ENCODE data around the gene LARGE2. TPM values are rescaled to one million over a fixed set of nuclear protein-coding genes. Genes with fewer than 3 reads are reported as not detected.

LARGE2 gene
- total and polyA plus RNA-seq, 9 of the 15 experiments (the other 6 are each of a cell fraction or from before 2014, with no cell fraction given): 0.56 to 14.1 (median 6.6) TPM

- TF ChIP-seq BMI1 (IDR thresholded peaks at IDR 0.05; ENCODE audit: low read length) (peak; percentile 96), NCOA4 (IDR thresholded peaks at IDR 0.05; ENCODE audit: partially characterized antibody) (no peak), HNRNPH1 (optimal IDR thresholded peaks at IDR 0.05; ENCODE audit: low read depth, low read length) (no peak), VEZF1 (CRISPR knock-in tag; IDR thresholded peaks at IDR 0.05) (peak; percentile 63), HMGN3 (IDR thresholded peaks at IDR 0.05; ENCODE audit: borderline replicate concordance, extremely low read depth, insufficient read length, low read depth, low read length) (peak; percentile 53), ZNF324 (CRISPR knock-in tag; IDR thresholded peaks at IDR 0.05) (no peak), NONO (IDR thresholded peaks at IDR 0.05; ENCODE audit: low read depth in 2 of 2, low read length in 1 of 2) (peak in 1 of 2 experiments; percentile 99; a peak in 2 of 4 replicates), CREM (IDR thresholded peaks at IDR 0.05; ENCODE audit: low read depth) (peak; percentile 81), EP300 (IDR thresholded peaks at IDR 0.05; ENCODE audit: low read length) (0 out of 2 replicates have a peak, but pooled peaks have one; percentile 17), SMAD3 (CRISPR knock-in tag; conservative IDR thresholded peaks at IDR 0.05) (no peak), SMARCE1 (IDR thresholded peaks at IDR 0.05) (0 out of 2 replicates have a peak, but pooled peaks have one; percentile 15)
- TF ChIP-seq, protein P1, sequence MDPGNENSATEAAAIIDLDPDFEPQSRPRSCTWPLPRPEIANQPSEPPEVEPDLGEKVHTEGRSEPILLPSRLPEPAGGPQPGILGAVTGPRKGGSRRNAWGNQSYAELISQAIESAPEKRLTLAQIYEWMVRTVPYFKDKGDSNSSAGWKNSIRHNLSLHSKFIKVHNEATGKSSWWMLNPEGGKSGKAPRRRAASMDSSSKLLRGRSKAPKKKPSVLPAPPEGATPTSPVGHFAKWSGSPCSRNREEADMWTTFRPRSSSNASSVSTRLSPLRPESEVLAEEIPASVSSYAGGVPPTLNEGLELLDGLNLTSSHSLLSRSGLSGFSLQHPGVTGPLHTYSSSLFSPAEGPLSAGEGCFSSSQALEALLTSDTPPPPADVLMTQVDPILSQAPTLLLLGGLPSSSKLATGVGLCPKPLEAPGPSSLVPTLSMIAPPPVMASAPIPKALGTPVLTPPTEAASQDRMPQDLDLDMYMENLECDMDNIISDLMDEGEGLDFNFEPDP (CRISPR knock-in tag; IDR thresholded peaks at IDR 0.05): no peak
- TF ChIP-seq, protein P2, sequence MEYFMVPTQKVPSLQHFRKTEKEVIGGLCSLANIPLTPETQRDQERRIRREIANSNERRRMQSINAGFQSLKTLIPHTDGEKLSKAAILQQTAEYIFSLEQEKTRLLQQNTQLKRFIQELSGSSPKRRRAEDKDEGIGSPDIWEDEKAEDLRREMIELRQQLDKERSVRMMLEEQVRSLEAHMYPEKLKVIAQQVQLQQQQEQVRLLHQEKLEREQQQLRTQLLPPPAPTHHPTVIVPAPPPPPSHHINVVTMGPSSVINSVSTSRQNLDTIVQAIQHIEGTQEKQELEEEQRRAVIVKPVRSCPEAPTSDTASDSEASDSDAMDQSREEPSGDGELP (CRISPR knock-in tag; IDR thresholded peaks at IDR 0.05; ENCODE audit: borderline replicate concordance): peak; percentile 92
- TF ChIP-seq, protein P3, sequence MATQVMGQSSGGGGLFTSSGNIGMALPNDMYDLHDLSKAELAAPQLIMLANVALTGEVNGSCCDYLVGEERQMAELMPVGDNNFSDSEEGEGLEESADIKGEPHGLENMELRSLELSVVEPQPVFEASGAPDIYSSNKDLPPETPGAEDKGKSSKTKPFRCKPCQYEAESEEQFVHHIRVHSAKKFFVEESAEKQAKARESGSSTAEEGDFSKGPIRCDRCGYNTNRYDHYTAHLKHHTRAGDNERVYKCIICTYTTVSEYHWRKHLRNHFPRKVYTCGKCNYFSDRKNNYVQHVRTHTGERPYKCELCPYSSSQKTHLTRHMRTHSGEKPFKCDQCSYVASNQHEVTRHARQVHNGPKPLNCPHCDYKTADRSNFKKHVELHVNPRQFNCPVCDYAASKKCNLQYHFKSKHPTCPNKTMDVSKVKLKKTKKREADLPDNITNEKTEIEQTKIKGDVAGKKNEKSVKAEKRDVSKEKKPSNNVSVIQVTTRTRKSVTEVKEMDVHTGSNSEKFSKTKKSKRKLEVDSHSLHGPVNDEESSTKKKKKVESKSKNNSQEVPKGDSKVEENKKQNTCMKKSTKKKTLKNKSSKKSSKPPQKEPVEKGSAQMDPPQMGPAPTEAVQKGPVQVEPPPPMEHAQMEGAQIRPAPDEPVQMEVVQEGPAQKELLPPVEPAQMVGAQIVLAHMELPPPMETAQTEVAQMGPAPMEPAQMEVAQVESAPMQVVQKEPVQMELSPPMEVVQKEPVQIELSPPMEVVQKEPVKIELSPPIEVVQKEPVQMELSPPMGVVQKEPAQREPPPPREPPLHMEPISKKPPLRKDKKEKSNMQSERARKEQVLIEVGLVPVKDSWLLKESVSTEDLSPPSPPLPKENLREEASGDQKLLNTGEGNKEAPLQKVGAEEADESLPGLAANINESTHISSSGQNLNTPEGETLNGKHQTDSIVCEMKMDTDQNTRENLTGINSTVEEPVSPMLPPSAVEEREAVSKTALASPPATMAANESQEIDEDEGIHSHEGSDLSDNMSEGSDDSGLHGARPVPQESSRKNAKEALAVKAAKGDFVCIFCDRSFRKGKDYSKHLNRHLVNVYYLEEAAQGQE (IDR thresholded peaks at IDR 0.05; ENCODE audit: borderline replicate concordance): peak; percentile 97
- TF ChIP-seq, protein P3 (CRISPR knock-in tag; IDR thresholded peaks at IDR 0.05; ENCODE audit: low read depth): peak; percentile 94
These were observed 22.8 kb upstream of the LARGE2 start (continued) for GRCh38 chr11:45899448-45900174.

Measured in K562 (cell line).